Gastroesophageal sphincter (tissue), 4 donors: ENCODE data around the gene MIER2. TPM values are rescaled to one million over a fixed set of nuclear protein-coding genes. Genes with fewer than 3 reads are reported as not detected.

Experiments used
- ATAC-seq: fragments of 150-250 bp; one replicate; pipeline ENCODE4 v1.9.1; 2016; ENCODE audit warnings: mild to moderate bottlenecking, moderate library complexity
- H3K27ac ChIP-seq, 4 donors: fragments of 200-600 bp; sonication (generic) in 3 of 4; 1 replicate in 3 of 4; 2 replicates in 1 of 4; pipeline ENCODE4 v1.5.1; 2016 to 2019
- H3K27me3 ChIP-seq: fragments of 200-600 bp; sonication (generic); one replicate; pipeline ENCODE4 v1.5.1; 2019
- H3K36me3 ChIP-seq, 2 donors: fragments of 200-600 bp; sonication (generic); one replicate each; pipeline ENCODE4 v1.5.1; 2019; ENCODE audit warnings: control low read depth in 1 of 2
- H3K4me1 ChIP-seq, 3 donors: fragments of 200-600 bp; sonication (generic); 1 replicate in 2 of 3; 2 replicates in 1 of 3; pipeline ENCODE4 v1.5.1; 2016 to 2019; ENCODE audit warnings: control low read depth in 2 of 3
- H3K4me3 ChIP-seq, 2 donors: fragments of 200-600 bp; sonication (generic); one replicate each; pipeline ENCODE4 v1.5.1; 2019; ENCODE audit warnings: mild to moderate bottlenecking in 1 of 2, moderate library complexity in 1 of 2
- H3K9me3 ChIP-seq, 3 donors: fragments of 200-600 bp; sonication (generic); one replicate each; pipeline ENCODE4 v1.5.1; 2017 to 2019; ENCODE audit warnings: control low read depth in 2 of 3
- CTCF ChIP-seq, 4 experiments: fragments of 200-600 bp in 2 of 4; fragments of 450-650 bp in 2 of 4; sonication (generic) in 1 of 4; IDR thresholded peaks; one replicate each; pipeline ENCODE4 v1.5.1; 2017 to 2019; ENCODE audit warnings: antibody characterized with exemption in 4 of 4, mild to moderate bottlenecking in 2 of 4, moderate library complexity in 2 of 4
- EP300 ChIP-seq: sonication (generic); formaldehyde crosslinking; IDR thresholded peaks from one replicate; pipeline ENCODE4 v1.6.1; 2017; ENCODE audit warnings: antibody characterized with exemption, mild to moderate bottlenecking
- POLR2A ChIP-seq, 2 donors: fragments of 450-650 bp; IDR thresholded peaks; one replicate each; pipeline ENCODE4 v1.6.1; 2017; ENCODE audit warnings: antibody characterized with exemption in 2 of 2, mild to moderate bottlenecking in 2 of 2, moderate library complexity in 1 of 2
- POLR2AphosphoS5 ChIP-seq: sonication (generic); formaldehyde crosslinking; IDR thresholded peaks from one replicate; pipeline ENCODE4 v1.6.1; 2017; ENCODE audit warnings: antibody characterized with exemption
- WGBS, 2 donors: methylation state at CpG; one replicate each; pipeline ENCODE4 v1.1.5; 2018; ENCODE audit warnings: low coverage in 1 of 2; 5-methylcytosine and 5-hydroxymethylcytosine counted together
- total RNA-seq, 4 donors: library from RNA; depleted of rRNA; stranded (reverse); fragments of >200 nt; gene quantifications; one replicate each; pipeline ENCODE4 v1.1.0, GENCODE V29; 2016

The MIER2 gene
- total RNA-seq, 4 donors from 2014 or later, result 8.3 to 24.0 (median 20.1) TPM

GRCh38 chr19:315811-316210 is 28.8 kb downstream of the MIER2 start:
- H3K4me1 ChIP-seq, result peaks cover 0 to under 1% (median 0%) of the 10 kb centered on the region in 3 donors
- no peak overlapping the region for H3K27ac ChIP-seq
- WGBS, 2 donors, result 83 to 88% methylated on average over 7 to 8 of the region's 8 CpGs

DNA sequence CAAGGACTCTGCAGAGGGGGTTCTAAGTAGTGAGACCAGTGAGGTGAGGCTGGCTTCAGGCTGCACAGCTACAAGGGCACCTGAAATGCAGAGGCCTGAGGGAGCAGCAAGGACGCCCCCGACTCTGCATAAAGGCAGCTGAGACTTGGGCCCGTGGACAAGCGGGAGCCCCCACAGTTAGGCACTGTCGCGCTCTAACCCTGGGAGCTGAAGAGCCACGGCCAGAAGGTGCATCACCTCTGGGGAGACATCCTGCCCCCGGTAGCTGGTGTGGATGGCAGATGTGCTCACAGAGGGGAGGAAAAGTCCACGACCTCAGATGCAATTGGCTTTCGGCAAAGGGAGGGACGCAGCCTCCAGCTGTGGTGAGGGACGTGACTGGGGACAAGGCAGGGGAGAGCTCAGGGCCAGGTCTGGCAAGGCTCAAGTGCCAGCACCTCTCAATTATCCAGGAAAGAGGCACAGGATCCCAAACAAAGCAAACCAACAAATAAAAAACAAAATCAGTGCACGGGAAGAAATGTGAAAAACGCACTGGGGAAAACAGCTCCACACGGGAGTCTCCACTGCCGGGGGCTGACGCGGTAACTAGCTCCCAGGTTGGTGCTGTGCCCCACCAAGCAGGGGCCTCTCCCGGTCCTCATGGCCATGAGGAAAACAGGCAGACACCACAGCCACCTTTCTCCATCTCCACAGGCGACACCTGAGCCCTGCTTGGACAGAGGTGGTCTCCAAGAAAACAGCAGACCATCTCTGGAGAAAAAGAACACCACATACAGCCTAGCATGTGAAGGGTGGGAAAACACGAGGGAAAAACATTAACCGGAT is 30.4 kb downstream of the MIER2 start:
- 80 to 85% methylated on average over 8 to 10 of the region's 22 CpGs for WGBS, 2 donors
- peaks cover 0 to 81% of the 10 kb centered on the region in 2 donors for H3K36me3 ChIP-seq

More at GRCh38 chr19:315811-316210, 28.8 kb downstream of the MIER2 start:
- peaks cover 0 to 94% of the 10 kb centered on the region in 2 donors for H3K36me3 ChIP-seq
- no peaks in the 10 kb centered on the region for H3K27me3 ChIP-seq
- no peaks in the 10 kb centered on the region for H3K9me3 ChIP-seq
- no peak for ATAC-seq
- no peak overlapping the region for H3K4me3 ChIP-seq
- TF ChIP-seq POLR2AphosphoS5 (no peak), EP300 (no peak), POLR2A (IDR thresholded peaks at IDR 0.05) (no peak), CTCF (IDR thresholded peaks at IDR 0.05) (no peak)

GRCh38 chr19:313169-313987 is 31.2 kb downstream of the MIER2 start:
- H3K27me3 ChIP-seq, result no peaks in the 10 kb centered on the region
- no peak overlapping the region for H3K4me3 ChIP-seq
- ATAC-seq, result peak; percentile 39
- peaks cover 0 to 22% (median 3%) of the 10 kb centered on the region in 3 donors for H3K4me1 ChIP-seq
- H3K36me3 ChIP-seq, result peaks cover 0 to 81% of the 10 kb centered on the region in 2 donors
- WGBS, 2 donors, result 79% methylated on average over 6 of the region's 23 CpGs; no CpG with 5 or more reads in 1 of the 2 donors
- TF ChIP-seq POLR2AphosphoS5 (peak; percentile 16), POLR2A (IDR thresholded peaks at IDR 0.05) (no peak)
- peak overlapping the region in 2 of 4 donors; percentile 23 to 45 for H3K27ac ChIP-seq
- no peaks in the 10 kb centered on the region for H3K9me3 ChIP-seq

More for the DNA sequence above, 30.4 kb downstream of the MIER2 start:
- Histone ChIP-seq H3K4me1 (peaks cover 0 to 14% (median 3%) of the 10 kb centered on the region in 3 donors), H3K9me3 (no peaks in the 10 kb centered on the region), H3K27me3 (no peaks in the 10 kb centered on the region), H3K4me3 (no peak overlapping the region), H3K27ac (peak overlapping the region in 2 of 4 donors; percentile 23 to 45)
- TF ChIP-seq POLR2A (IDR thresholded peaks at IDR 0.05), result no peak
- no peak for TF ChIP-seq POLR2AphosphoS5
- no peak for TF ChIP-seq EP300
- no peak for TF ChIP-seq CTCF (IDR thresholded peaks at IDR 0.05)
- no peak for ATAC-seq

DNA sequence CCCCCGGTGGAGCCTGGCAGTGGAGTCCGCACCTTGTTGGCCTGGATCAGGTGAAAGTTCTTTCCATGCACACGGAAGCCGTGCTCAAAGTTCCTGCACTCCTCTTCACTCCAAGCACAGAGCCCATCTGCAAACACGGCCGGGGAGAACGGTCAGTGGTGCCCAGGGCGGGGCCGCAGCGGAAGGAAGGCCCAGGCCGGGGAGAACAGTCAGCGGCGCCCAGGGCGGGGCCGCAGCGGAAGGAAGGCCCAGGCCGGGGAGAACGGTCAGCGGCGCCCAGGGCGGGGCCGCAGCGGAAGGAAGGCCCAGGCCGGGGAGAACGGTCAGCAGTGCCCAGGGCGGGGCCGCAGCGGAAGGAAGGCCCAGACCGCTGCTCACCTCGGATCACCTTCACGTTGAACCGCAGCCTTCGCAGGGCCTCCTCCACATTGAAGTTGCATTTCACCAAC is 32.8 kb downstream of the MIER2 start:
- Histone ChIP-seq H3K4me1 (peaks cover 0 to 26% (median 3%) of the 10 kb centered on the region in 3 donors), H3K36me3 (peaks cover 0 to 83% of the 10 kb centered on the region in 2 donors), H3K4me3 (peak overlapping the region; percentile 0 to 46), H3K9me3 (no peaks in the 10 kb centered on the region), H3K27ac (peak overlapping the region in 3 of 4 donors; percentile 28 to 60 (median 30)), H3K27me3 (no peaks in the 10 kb centered on the region)
- WGBS, 2 donors, result 89 to 93% methylated on average over 3 to 10 of the region's 33 CpGs
- TF ChIP-seq CTCF (IDR thresholded peaks at IDR 0.05) (no peak), POLR2A (IDR thresholded peaks at IDR 0.05) (peak in 1 of 2 donors; percentile 18)
- no peak for ATAC-seq
